Heart left ventricle (tissue), 16 donors: ENCODE results near the gene LRRC15. TPM values are rescaled to one million over a fixed set of nuclear protein-coding genes. Genes with fewer than 3 reads are reported as not detected.

ENCODE experiments used
- ATAC-seq, 4 donors: fragments of 200-7000 bp; cut with Tn5 transposase; one replicate each; pipeline ENCODE4 v1.9.1; 2020 to 2022; ENCODE audit warnings: moderate library complexity in 4 of 4, mild to moderate bottlenecking in 3 of 4, moderate number of reproducible peaks in 1 of 4
- DNase-seq, 5 donors: peaks; one replicate each; pipeline ENCODE4 v3.0.0-alpha.2; 2020
- H3K27ac ChIP-seq, 12 donors: fragments of 200-600 bp; sonication (generic) in 4 of 12; one replicate each; pipeline versions ENCODE4 v1.5.0 to v1.8.0; 2016 to 2022; ENCODE audit warnings: mild to moderate bottlenecking in 2 of 12
- H3K27me3 ChIP-seq, 9 donors: fragments of 200-600 bp; sonication (generic) in 2 of 9; one replicate each; pipeline versions ENCODE4 v1.5.1 to v1.8.0; 2016 to 2022; ENCODE audit warnings: mild to moderate bottlenecking in 3 of 9
- H3K36me3 ChIP-seq, 9 donors: fragments of 200-600 bp; sonication (generic) in 2 of 9; one replicate each; pipeline versions ENCODE4 v1.5.0 to v1.8.0; 2018 to 2022; ENCODE audit warnings: mild to moderate bottlenecking in 2 of 9
- H3K4me1 ChIP-seq, 12 donors: fragments of 200-600 bp; sonication (generic) in 4 of 12; one replicate each; pipeline versions ENCODE4 v1.5.0 to v1.8.0; 2016 to 2022; ENCODE audit warnings: mild to moderate bottlenecking in 3 of 12
- H3K4me3 ChIP-seq, 12 donors: fragments of 200-600 bp; sonication (generic) in 4 of 12; one replicate each; pipeline versions ENCODE4 v1.5.0 to v1.8.0; 2017 to 2022; ENCODE audit warnings: mild to moderate bottlenecking in 9 of 12, moderate library complexity in 4 of 12
- H3K9me3 ChIP-seq, 12 donors: fragments of 200-600 bp; sonication (generic) in 4 of 12; one replicate each; pipeline versions ENCODE4 v1.5.0 to v1.8.0; 2016 to 2022; ENCODE audit warnings: mild to moderate bottlenecking in 1 of 12
- POLR2A ChIP-seq, 2 donors: fragments of 450-650 bp; IDR thresholded peaks; one replicate each; pipeline ENCODE4 v1.6.1; 2017; ENCODE audit warnings: antibody characterized with exemption in 2 of 2, mild to moderate bottlenecking in 2 of 2, moderate library complexity in 2 of 2
- WGBS, 4 donors: extraction: QIAGEN DNeasy Blood & Tissue Kit in 2 of 4; methylation state at CpG; one replicate each; pipeline versions ENCODE4 v1.1.5 to v1.1.7; 2013 to 2018; 5-methylcytosine and 5-hydroxymethylcytosine counted together
- intact Hi-C, 10 donors: fragments of 100-400 bp; cut with DNase I; formaldehyde crosslinking; loops; one replicate each; pipeline versions ENCODE4 v1.11.1 to v1.14.2; 2022
- polyA plus RNA-seq, 2 donors: library from polyadenylated mRNA; stranded (reverse); fragments of 200-250 nt; gene quantifications; one replicate each; pipeline ENCODE4 v1.2.3, GENCODE V29; 2013
- total RNA-seq, 9 donors: library from RNA; depleted of rRNA in 2 of 9; stranded (reverse); fragments of >200 nt in 2 of 9; fragmentation: NEBNext Ultra II Directional in 3 of 9; extraction: Animal tissue kit (Norgen Biotek cat#: 25700) in 3 of 9; gene quantifications; one replicate each; pipeline versions ENCODE4 v1.1.0 to v1.2.4, GENCODE V29; 2016 to 2023
- TF ChIP-seq, protein P1 (sequence below), 12 donors: fragments of 200-600 bp; sonication (generic) in 4 of 12; IDR thresholded peaks; one replicate each; pipeline versions ENCODE4 v1.5.0 to v1.8.0; 2018 to 2022; ENCODE audit warnings: antibody characterized with exemption in 12 of 12, mild to moderate bottlenecking in 5 of 12
- donor health status: ischemic (EF 13 %, LVEDD 7.1; RV severe dilation, severe dysfunction).
- donor health status: healthy with polysubstance abuse.
- donor health status: DM: no; HTN: yes; CAD: no.
- donor health status: DM: no; HTN: no; CAD: no.
- donor health status: ischemic (EF 25% LVEDD 6.9; RV normal size, moderate dysfunction).
- donor health status: ischemic (EF 25% LVEDD 5.7; RV mildly dilated, moderate dysfunction).
- donor health status: healthy.
- donor health status: DM: yes; HTN: yes; CAD: no.
- donor health status: ischemic (EF 35%, LVEDD 5.7; RV mildly dilated, moderate dysfunction).
- donor health status: nonischemic (EF 11% LVEDD 7.7; RV severe dilation, severe dysfunction).
- donor health status: DM: yes; HTN: yes; CAD: no.
- donor health status: PGD.
- donor health status: ischemic (EF 29% LVEDD 5.4; RV normal size, mild dysfunction).
- donor health status: nonischemic (EF 23%, LVEDD 6.1; RV moderate dilation, normal function).

LRRC15 gene
- total and polyA plus RNA-seq, 11 donors, result 0.04 to 1.9 (median 0.12) TPM; not detected in 1

DNA sequence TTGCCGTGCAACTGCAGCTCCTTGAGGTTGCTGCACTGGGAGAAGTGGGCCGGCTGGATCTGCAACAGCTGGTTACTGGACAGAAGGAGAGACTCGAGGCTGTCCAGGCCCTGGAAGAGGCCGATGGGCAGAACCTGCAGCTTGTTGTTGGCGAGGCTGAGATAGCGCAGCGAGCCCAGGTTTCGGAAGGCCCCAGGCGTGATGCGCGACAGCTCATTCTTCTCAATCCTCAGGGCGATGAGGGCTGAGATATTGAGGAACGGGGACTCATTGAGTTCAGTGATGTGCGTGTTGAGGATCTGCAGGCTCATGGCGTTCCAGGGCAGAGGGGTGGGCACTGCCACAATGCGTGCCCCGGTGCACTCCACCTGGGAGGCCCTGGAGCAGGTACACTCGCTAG, 9.0 kb downstream of the LRRC15 start:
- no peak for TF ChIP-seq POLR2A (IDR thresholded peaks at IDR 0.05)
- TF ChIP-seq, protein P1, sequence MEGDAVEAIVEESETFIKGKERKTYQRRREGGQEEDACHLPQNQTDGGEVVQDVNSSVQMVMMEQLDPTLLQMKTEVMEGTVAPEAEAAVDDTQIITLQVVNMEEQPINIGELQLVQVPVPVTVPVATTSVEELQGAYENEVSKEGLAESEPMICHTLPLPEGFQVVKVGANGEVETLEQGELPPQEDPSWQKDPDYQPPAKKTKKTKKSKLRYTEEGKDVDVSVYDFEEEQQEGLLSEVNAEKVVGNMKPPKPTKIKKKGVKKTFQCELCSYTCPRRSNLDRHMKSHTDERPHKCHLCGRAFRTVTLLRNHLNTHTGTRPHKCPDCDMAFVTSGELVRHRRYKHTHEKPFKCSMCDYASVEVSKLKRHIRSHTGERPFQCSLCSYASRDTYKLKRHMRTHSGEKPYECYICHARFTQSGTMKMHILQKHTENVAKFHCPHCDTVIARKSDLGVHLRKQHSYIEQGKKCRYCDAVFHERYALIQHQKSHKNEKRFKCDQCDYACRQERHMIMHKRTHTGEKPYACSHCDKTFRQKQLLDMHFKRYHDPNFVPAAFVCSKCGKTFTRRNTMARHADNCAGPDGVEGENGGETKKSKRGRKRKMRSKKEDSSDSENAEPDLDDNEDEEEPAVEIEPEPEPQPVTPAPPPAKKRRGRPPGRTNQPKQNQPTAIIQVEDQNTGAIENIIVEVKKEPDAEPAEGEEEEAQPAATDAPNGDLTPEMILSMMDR (IDR thresholded peaks at IDR 0.05), result no peak
- no peak overlapping the region for H3K27ac ChIP-seq
- H3K36me3 ChIP-seq, result no peaks in the 10 kb centered on the region
- DNase-seq, result no peak
- H3K4me3 ChIP-seq, result no peak overlapping the region
- WGBS, 4 donors, result 89 to 94% (median 92%) methylated on average over 16 to 18 of the region's 18 CpGs
- H3K27me3 ChIP-seq, result peaks cover 0 to 11% (median 0%) of the 10 kb centered on the region in 9 donors
- intact Hi-C loops, result no loop called here
- H3K4me1 ChIP-seq, result peaks cover 0 to 16% (median 9%) of the 10 kb centered on the region in 12 donors
- H3K9me3 ChIP-seq, result no peaks in the 10 kb centered on the region
- ATAC-seq, result no peak

- H3K27ac ChIP-seq, result no peak overlapping the region
- no peaks in the 10 kb centered on the region for H3K36me3 ChIP-seq
- TF ChIP-seq POLR2A (IDR thresholded peaks at IDR 0.05), result no peak
- TF ChIP-seq, protein P1 (IDR thresholded peaks at IDR 0.05), result no peak
- no peaks in the 10 kb centered on the region for H3K9me3 ChIP-seq
- no peak for ATAC-seq
- no peak overlapping the region for H3K4me3 ChIP-seq
- WGBS, 4 donors, result 86 to 93% (median 92%) methylated on average over 11 of the region's 11 CpGs
- intact Hi-C loops, result no loop called here
- no peak for DNase-seq
- H3K4me1 ChIP-seq, result no peaks in the 10 kb centered on the region
- H3K27me3 ChIP-seq, result peaks cover 0 to 11% (median 0%) of the 10 kb centered on the region in 9 donors
These were observed 11.9 kb downstream of the LRRC15 start for GRCh38 chr3:194357681-194358080.

- DNase-seq (no peak), ATAC-seq (no peak)
- H3K4me3 ChIP-seq, result no peak overlapping the region
- H3K27ac ChIP-seq, result no peak overlapping the region
- H3K36me3 ChIP-seq, result no peaks in the 10 kb centered on the region
- WGBS, 4 donors, result 70 to 74% (median 71%) methylated on average over 7 of the region's 7 CpGs
- TF ChIP-seq POLR2A (IDR thresholded peaks at IDR 0.05), result no peak
- TF ChIP-seq, protein P1 (IDR thresholded peaks at IDR 0.05), result no peak
- intact Hi-C loops, result no loop called here
- no peaks in the 10 kb centered on the region for H3K4me1 ChIP-seq
- H3K9me3 ChIP-seq, result no peaks in the 10 kb centered on the region
- H3K27me3 ChIP-seq, result peaks cover 0 to 11% (median 0%) of the 10 kb centered on the region in 9 donors
These were observed 14.2 kb downstream of the LRRC15 start for GRCh38 chr3:194355379-194355778.

DNA sequence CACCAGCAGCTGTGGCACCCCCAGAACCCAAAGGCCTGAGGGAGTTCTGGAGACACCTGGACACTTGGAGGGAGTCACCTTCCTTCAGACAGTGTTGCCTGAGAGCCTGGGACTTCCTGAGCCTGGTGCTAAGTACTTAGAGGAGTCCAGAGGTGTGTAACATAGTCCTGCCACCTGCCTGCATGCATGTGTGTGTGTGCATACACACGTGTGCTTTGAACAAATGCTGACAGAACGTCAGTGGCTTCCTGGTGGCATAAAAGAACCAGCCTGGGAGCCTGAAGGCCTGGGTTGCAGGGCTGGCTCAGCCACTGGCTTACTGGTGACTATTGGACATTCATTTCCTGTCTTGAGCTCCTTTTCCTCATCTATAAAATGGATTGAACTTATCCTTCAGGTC, 15.2 kb downstream of the LRRC15 start:
- Histone ChIP-seq H3K4me1 (no peaks in the 10 kb centered on the region), H3K27me3 (peaks cover 0 to 7% (median 0%) of the 10 kb centered on the region in 9 donors), H3K27ac (no peak overlapping the region), H3K36me3 (no peaks in the 10 kb centered on the region), H3K9me3 (no peaks in the 10 kb centered on the region), H3K4me3 (no peak overlapping the region)
- ATAC-seq (no peak), DNase-seq (no peak)
- intact Hi-C loops, result no loop called here
- WGBS, 4 donors, result 78 to 84% (median 82%) methylated on average over 2 of the region's 2 CpGs
- TF ChIP-seq, protein P1 (IDR thresholded peaks at IDR 0.05), result no peak
- TF ChIP-seq POLR2A (IDR thresholded peaks at IDR 0.05), result no peak
